ENCODE data around the gene PALLD.

- TF ChIP-seq, protein P1, sequence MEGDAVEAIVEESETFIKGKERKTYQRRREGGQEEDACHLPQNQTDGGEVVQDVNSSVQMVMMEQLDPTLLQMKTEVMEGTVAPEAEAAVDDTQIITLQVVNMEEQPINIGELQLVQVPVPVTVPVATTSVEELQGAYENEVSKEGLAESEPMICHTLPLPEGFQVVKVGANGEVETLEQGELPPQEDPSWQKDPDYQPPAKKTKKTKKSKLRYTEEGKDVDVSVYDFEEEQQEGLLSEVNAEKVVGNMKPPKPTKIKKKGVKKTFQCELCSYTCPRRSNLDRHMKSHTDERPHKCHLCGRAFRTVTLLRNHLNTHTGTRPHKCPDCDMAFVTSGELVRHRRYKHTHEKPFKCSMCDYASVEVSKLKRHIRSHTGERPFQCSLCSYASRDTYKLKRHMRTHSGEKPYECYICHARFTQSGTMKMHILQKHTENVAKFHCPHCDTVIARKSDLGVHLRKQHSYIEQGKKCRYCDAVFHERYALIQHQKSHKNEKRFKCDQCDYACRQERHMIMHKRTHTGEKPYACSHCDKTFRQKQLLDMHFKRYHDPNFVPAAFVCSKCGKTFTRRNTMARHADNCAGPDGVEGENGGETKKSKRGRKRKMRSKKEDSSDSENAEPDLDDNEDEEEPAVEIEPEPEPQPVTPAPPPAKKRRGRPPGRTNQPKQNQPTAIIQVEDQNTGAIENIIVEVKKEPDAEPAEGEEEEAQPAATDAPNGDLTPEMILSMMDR (IDR thresholded peaks at IDR 0.05) = no peak
- no peak for TF ChIP-seq POLR2A (IDR thresholded peaks at IDR 0.05)
Observed at GRCh38 chr4:168623011-168623410, 126.2 kb downstream of the PALLD start.
